Esophagus (tissue), 2 donors: ENCODE data around the gene PIGU. TPM values are rescaled to one million over a fixed set of nuclear protein-coding genes. Genes with fewer than 3 reads are reported as not detected.
"Not testable (repeated sequence)": the region's sequence is repeated elsewhere in the genome, so short reads cannot be mapped to it uniquely, and the experiment has no call there.

Source experiments
- H3K27ac ChIP-seq, 2 donors: one replicate each; pipeline ENCODE4 v1.5.1; 2013; ENCODE audit warnings: low read depth in 2 of 2, mild to moderate bottlenecking in 2 of 2, inconsistent platforms in 1 of 2, low read length in 1 of 2, moderate library complexity in 1 of 2
- H3K27me3 ChIP-seq, 2 donors: one replicate each; pipeline ENCODE4 v1.6.1; 2013; ENCODE audit warnings: low read length in 2 of 2, control low read depth in 1 of 2, mild to moderate bottlenecking in 1 of 2; ENCODE audit not compliant: insufficient read depth in 2 of 2, control insufficient read depth in 1 of 2
- H3K36me3 ChIP-seq, 2 donors: one replicate each; pipeline ENCODE4 v1.6.1; 2013; ENCODE audit warnings: low read length in 1 of 2; ENCODE audit not compliant: control insufficient read depth in 2 of 2, insufficient read depth in 2 of 2
- H3K4me1 ChIP-seq, 2 donors: one replicate each; pipeline ENCODE4 v1.6.1; 2013; ENCODE audit warnings: low read length in 1 of 2; ENCODE audit not compliant: control insufficient read depth in 2 of 2, insufficient read depth in 2 of 2
- H3K4me3 ChIP-seq, 2 donors: one replicate each; pipeline ENCODE4 v1.5.1; 2013; ENCODE audit warnings: low read length in 2 of 2, mild to moderate bottlenecking in 2 of 2, low read depth in 1 of 2, moderate library complexity in 1 of 2
- H3K9me3 ChIP-seq, 2 donors: one replicate each; pipeline ENCODE4 v1.6.1; 2013; ENCODE audit warnings: mild to moderate bottlenecking in 2 of 2, low read depth in 1 of 2, low read length in 1 of 2, moderate library complexity in 1 of 2; ENCODE audit not compliant: control insufficient read depth in 2 of 2, insufficient read depth in 1 of 2
- WGBS, 2 donors: extraction: QIAGEN DNeasy Blood & Tissue Kit; methylation state at CpG; one replicate each; pipeline ENCODE4 v1.1.7; 2013; 5-methylcytosine and 5-hydroxymethylcytosine counted together
- polyA plus RNA-seq, 2 donors: library from polyadenylated mRNA; stranded (reverse); fragments of 200-250 nt; gene quantifications; one replicate each; pipeline ENCODE4 v1.2.3, GENCODE V29; 2013
- donor health status: healthy with polysubstance abuse.
- donor health status: Bipolar disorder and iron deficiency.

Gene PIGU
- polyA plus RNA-seq, 2 donors, result 14.2 to 22.5 TPM

DNA sequence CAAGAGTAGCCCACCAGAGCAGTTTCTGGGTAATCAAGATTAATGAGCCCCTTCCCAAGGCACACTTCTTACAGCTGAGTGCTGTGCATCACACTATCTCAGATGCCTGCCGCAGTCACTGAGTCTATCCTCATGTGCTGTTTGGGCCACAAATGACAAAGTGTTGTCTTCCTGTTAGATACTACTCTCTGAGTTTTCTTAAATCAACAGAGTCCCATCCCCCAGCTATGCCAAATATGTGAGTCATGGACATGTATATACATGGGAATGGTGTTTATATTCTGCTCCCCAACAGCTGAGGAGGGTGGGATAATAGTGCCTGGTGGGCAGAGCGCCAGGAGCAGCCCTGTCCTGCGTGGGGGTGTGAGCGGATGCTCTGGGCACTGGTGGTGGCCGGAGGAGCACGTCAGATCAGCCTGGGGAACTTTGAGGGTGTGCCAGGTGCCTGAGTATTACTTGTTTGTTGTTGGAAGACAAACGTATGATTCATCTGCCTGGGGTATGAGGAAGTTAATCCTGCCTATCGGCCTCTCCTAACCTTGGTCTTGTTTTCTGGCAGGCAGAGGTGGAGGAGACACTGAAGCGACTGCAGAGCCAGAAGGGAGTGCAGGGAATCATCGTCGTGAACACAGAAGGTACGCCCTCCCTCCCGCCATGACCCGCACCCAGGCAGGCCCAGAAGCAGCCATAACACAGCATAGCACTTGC is 151.0 kb downstream of the PIGU start:
- peak overlapping the region in 1 of 2 donors; percentile 14 for H3K4me3 ChIP-seq
- no peaks in the 10 kb centered on the region for H3K27me3 ChIP-seq
- 20 to 26% methylated on average over 14 of the region's 14 CpGs for WGBS, 2 donors
- H3K27ac ChIP-seq, result peak overlapping the region; percentile 87 to 96
- peaks cover 6 to 19% of the 10 kb centered on the region in 2 donors for H3K36me3 ChIP-seq
- H3K9me3 ChIP-seq, result no peaks in the 10 kb centered on the region
- peaks cover 4 to 9% of the 10 kb centered on the region in 2 donors for H3K4me1 ChIP-seq

DNA sequence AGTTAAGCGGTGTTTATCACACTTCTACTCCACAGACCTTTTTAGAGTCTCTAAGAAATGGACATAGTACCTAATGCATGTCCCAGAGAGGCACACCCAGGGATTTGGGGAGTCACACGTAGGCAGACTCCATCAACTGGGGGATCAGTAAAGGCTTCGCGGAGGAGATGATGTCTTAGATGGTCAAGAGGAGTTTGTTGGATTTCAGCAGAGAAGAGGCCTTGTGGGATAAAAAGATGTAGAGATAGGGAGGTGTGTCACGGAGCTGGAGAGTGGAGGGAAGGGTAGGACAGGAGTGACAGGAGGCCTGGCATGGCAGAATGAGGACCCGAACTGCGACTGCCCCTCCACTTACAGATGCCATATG is 151.6 kb downstream of the PIGU start:
- Histone ChIP-seq H3K27me3 (no peaks in the 10 kb centered on the region), H3K4me3 (no peak overlapping the region), H3K27ac (peak overlapping the region; percentile 87 to 96), H3K9me3 (no peaks in the 10 kb centered on the region), H3K36me3 (peaks cover 6 to 13% of the 10 kb centered on the region in 2 donors), H3K4me1 (peaks cover 4 to 9% of the 10 kb centered on the region in 2 donors)
- WGBS, 2 donors, result 68 to 70% methylated on average over 7 of the region's 7 CpGs

DNA sequence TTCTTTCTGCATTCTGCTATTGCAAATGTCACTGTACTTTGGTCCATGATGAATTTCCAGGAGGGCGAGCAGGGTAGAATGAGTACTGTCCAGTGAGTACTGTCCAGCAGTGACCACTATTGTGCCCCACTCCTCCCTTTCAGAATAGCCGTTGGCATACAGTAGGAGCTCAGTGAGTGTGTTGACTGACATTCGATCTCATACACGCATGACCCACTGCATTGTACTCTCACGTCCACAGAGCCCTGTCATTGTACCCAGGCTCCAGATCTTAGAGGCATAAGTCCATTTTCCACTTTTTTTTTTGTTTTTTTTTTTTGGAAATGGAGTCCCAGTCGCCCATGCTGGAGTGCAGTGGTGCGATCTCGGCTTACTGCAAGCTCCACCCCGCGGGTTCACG is 152.5 kb downstream of the PIGU start:
- WGBS, 2 donors, result 88 to 90% methylated on average over 11 of the region's 11 CpGs
- Histone ChIP-seq H3K4me3 (no peak overlapping the region), H3K27ac (peak overlapping the region in 1 of 2 donors; percentile 51), H3K27me3 (no peaks in the 10 kb centered on the region), H3K9me3 (no peaks in the 10 kb centered on the region), H3K36me3 (peaks cover 6 to 9% of the 10 kb centered on the region in 2 donors), H3K4me1 (peaks cover 4 to 9% of the 10 kb centered on the region in 2 donors)

DNA sequence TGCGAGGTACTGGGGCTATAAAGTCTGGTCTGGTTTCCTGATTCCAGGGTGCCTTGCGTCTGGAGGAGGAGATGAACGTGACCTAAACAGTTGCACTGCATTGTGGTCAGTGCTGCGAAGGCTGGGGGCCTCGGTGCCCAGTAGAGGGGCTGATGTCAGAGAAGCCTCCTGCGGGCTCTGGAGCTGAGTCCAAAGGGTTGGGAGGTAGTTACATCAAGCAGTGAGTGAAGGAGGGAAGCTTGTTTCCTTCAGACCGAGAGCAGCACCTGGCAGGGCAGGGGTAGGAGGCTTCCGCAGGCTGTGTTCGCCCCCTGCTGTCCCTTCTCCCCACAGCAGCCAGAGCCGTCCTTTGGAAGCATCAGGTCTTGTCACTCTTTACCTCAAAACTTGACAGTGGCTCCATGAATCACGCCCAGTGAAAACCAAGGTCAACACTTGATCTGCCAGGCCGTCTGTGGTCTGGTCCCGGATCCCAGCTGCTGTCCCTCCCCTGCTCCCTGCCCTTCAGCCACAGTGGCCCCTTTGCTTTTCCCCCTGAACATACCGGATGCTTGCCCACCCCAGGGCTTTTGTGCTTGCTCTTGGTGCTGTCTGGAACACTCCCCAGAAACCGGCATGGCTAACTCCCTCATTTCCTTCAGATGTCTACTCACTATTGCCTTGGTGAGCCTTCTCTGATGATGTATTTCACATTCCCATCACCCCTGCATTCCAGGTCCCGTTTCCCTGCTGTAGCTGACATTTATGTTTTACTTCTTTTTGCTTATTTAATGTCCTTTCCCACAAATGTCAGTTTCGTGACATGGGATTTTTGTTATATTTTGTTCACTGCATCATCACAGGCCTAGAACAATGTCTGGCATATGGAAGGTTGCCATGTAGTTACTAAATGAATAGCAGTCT is 153.7 kb downstream of the PIGU start:
- WGBS, 2 donors, result 49 to 57% methylated on average over 17 of the region's 17 CpGs
- peak overlapping the region; percentile 38 to 76 for H3K27ac ChIP-seq
- H3K27me3 ChIP-seq, result no peaks in the 10 kb centered on the region
- H3K9me3 ChIP-seq, result no peaks in the 10 kb centered on the region
- peaks cover 2 to 9% of the 10 kb centered on the region in 2 donors for H3K4me1 ChIP-seq
- peaks cover 6% of the 10 kb centered on the region in 2 donors for H3K36me3 ChIP-seq
- H3K4me3 ChIP-seq, result no peak overlapping the region

DNA sequence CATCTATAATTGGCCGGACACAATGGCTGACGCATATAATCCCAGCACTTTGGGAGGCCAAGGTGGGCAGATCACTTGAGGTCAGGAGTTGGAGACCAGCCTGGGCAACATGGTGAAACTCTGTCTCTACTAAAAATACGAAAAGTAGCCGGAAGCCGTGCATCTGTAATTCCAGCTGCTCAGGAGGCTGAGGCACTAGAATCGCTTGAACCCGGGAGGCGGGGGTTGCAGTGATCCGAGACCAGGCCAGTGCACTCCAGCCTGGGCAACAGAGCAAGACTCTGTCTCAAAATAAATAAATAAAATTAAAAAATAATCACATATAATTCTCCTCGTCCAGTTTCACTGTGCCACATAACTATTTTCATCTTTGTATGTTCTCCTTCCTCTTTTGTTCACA is 157.1 kb downstream of the PIGU start:
- H3K27me3 ChIP-seq, H3K4me1 ChIP-seq, H3K9me3 ChIP-seq, H3K4me3 ChIP-seq, H3K27ac ChIP-seq, H3K36me3 ChIP-seq: not testable (repeated sequence)
- 87 to 89% methylated on average over 10 of the region's 10 CpGs for WGBS, 2 donors

DNA sequence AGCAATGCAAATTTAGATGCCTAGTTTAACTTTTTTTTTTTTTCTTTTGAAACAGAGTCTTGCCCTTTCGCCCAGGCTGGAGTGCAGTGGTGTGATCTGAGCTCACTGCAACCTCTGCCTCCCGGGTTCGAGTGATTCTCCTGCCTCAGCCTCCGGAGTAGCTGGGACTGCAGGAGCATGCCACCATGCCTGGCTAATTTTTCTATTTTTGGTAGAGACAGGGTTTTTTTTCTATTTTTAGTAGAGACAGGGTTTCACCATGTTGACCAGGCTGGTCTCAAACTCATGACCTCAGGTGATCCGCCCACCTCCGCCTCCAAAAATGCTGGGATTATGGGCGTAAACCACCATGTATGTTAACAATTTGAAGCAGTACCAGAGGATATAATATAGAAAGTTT is 158.0 kb downstream of the PIGU start:
- H3K27me3 ChIP-seq, H3K4me1 ChIP-seq, H3K4me3 ChIP-seq, H3K36me3 ChIP-seq, H3K27ac ChIP-seq, H3K9me3 ChIP-seq: not testable (repeated sequence)
- WGBS, 2 donors, result 91 to 93% methylated on average over 7 of the region's 7 CpGs

DNA sequence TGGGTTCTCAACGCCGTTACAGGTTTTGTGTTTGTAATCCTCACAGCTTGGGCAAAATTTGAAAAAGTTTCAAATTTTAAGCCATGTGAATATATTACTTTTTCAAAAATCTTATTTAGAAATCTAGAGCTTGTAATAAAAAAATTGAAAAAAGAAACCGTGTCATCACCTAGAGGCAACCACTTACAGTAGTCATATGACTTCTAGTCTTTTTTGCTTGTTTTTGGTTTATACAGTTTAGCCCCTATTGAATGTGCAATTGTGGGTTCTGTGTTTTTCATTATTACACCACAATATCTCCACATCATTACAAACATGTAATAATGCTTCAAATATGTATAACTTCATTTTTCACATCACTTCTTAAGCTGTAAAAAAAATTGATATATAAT is 159.8 kb downstream of the PIGU start:
- H3K4me1 ChIP-seq, result no peaks in the 10 kb centered on the region

DNA sequence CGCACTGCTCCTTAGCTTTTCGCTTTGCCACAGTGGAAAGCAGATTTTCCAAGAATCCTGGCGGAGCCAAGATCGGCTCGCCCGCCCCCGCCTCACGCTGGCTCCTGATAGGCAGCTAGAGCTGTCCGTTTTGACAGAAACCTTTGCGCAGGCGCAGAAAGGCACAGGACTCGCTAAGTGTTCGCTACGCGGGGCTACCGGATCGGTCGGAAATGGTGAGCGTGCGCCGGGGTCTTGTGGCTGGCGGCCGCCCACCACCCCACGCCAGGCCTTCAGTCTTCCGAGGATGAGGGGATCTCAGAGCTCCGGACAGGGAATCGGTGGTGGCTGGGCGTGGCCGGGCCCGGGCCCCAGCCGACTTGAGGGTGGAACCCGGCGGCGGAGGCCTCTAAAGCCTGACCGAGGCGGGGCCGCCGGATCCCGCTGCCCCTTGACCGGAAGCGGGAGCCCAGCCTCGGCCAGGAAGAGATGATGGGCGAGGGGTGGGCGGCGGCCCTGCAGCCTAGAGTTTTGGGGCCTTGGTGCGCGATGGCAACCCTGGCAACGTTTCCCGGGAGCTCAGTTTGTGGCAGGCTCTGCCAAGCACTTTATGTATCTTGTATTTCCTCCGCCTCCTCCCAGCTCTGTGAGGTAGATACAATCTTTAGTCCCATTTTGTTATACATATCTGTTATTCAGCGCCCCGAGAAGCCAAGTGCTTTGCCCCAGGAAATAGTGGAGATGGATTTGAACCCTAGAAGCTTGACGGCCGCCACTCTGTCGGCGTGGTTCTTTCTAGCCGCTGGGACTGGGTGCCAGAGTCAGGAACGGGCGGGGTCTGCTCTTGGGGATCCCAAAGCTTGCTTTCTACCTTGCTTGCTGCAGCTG is 160.4 kb downstream of the PIGU start, which contains the start of gene DYNLRB1:
Gene DYNLRB1, plus strand, starts transcription at position 176 of the 867 bp plus-strand sequence. Its CDS starts 37 bp downstream, at position 213.
- peaks cover 1 to 3% of the 10 kb centered on the region in 2 donors for H3K36me3 ChIP-seq
- H3K27ac ChIP-seq, result peak within 1 kb of the TSS; percentile 84 to 98
- H3K9me3 ChIP-seq, result no peaks in the 10 kb centered on the region
- no peaks in the 10 kb centered on the region for H3K4me1 ChIP-seq
- WGBS, 2 donors, result 0 to 1% methylated on average over 58 to 59 of the region's 59 CpGs
- peak within 1 kb of the TSS; percentile 70 to 82 for H3K4me3 ChIP-seq
- no peaks in the 10 kb centered on the region for H3K27me3 ChIP-seq

More for the DNA sequence above, 159.8 kb downstream of the PIGU start:
- Histone ChIP-seq H3K27me3 (no peaks in the 10 kb centered on the region), H3K4me3 (peak overlapping the region; percentile 70 to 82), H3K27ac (peak overlapping the region; percentile 84 to 98), H3K9me3 (no peaks in the 10 kb centered on the region), H3K36me3 (peaks cover 2 to 3% of the 10 kb centered on the region in 2 donors)
- 0 to 1% methylated on average over 3 of the region's 3 CpGs for WGBS, 2 donors
